DND-41 (cell line): ENCODE measurements around the gene TTC28.

Experiments
- CTCF ChIP-seq: IDR thresholded peaks from 2 replicates; pipeline ENCODE4 v1.5.1; 2012; ENCODE audit warnings: borderline replicate concordance, low read length, moderate library complexity, mild to moderate bottlenecking; ENCODE audit not compliant: poor library complexity, severe bottlenecking; ENCODE audit errors: extremely low read depth
- EZH2 ChIP-seq: IDR thresholded peaks from 3 replicates; pipeline ENCODE4 v1.6.1; 2012; ENCODE audit warnings: borderline replicate concordance, low read depth, mild to moderate bottlenecking, moderate library complexity, low read length, inconsistent platforms; ENCODE audit not compliant: severe bottlenecking

GRCh38 chr22:28585324-28585723 is 94.3 kb downstream of the TTC28 start:
- TF ChIP-seq CTCF (no peak), EZH2 (no peak)
